Fibroblast of lung (primary cell): Measurements from ENCODE around the gene FBXL12. TPM values are rescaled to one million over a fixed set of nuclear protein-coding genes. Genes with fewer than 3 reads are reported as not detected.
A peak's percentile ranks its signal among the peaks of the same experiment; 100 is the strongest.
"Not testable (repeated sequence)": the region's sequence is repeated elsewhere in the genome, so short reads cannot be mapped to it uniquely, and the experiment has no call there.

Source experiments
- DNase-seq, 2 donors: peaks; one replicate each; pipeline versions ENCODE4 v3.0.0 to v3.0.0-alpha.2; 2010; ENCODE audit warnings: low read depth in 2 of 2
- H2AFZ ChIP-seq: 2 replicates; pipeline ENCODE4 v1.5.1; 2012; ENCODE audit warnings: low read length, control low read depth, inconsistent platforms
- H3K27ac ChIP-seq: 2 replicates; pipeline ENCODE4 v1.5.1; 2011; ENCODE audit warnings: low read length, control low read depth; ENCODE audit not compliant: insufficient read depth
- H3K27me3 ChIP-seq: 2 replicates; pipeline ENCODE4 v1.5.1; 2011; ENCODE audit warnings: mild to moderate bottlenecking, low read length; ENCODE audit not compliant: control insufficient read depth, insufficient read depth
- H3K36me3 ChIP-seq: 2 replicates; pipeline ENCODE4 v1.5.1; 2011; ENCODE audit warnings: low read length; ENCODE audit not compliant: control insufficient read depth, insufficient read depth
- H3K4me1 ChIP-seq: 2 replicates; pipeline ENCODE4 v1.5.1; 2011; ENCODE audit warnings: low read length; ENCODE audit not compliant: control insufficient read depth, insufficient read depth; ENCODE audit errors: extremely low read depth
- H3K4me2 ChIP-seq: 2 replicates; pipeline ENCODE4 v1.5.1; 2011; ENCODE audit warnings: low read length, control low read depth; ENCODE audit not compliant: insufficient read depth; ENCODE audit errors: extremely low read depth
- H3K4me3 ChIP-seq, 4 experiments: fragments of 200-600 bp in 1 of 4; sonication (generic) in 1 of 4; replicated peaks in 1 of 4; 2 replicates each; pipeline ENCODE4 v1.5.1; 2011 to 2016; ENCODE audit warnings: low read length in 4 of 4, low read depth in 3 of 4, mild to moderate bottlenecking in 3 of 4, control low read depth in 2 of 4, inconsistent platforms in 1 of 4, mixed read lengths in 1 of 4; ENCODE audit not compliant: insufficient read depth in 1 of 4; ENCODE audit errors: control extremely low read depth in 1 of 4
- H3K79me2 ChIP-seq: 2 replicates; pipeline ENCODE4 v1.5.1; 2012; ENCODE audit warnings: mild to moderate bottlenecking, low read length, inconsistent platforms; ENCODE audit not compliant: control insufficient read depth, insufficient read depth
- H3K9ac ChIP-seq: 2 replicates; pipeline ENCODE4 v1.5.1; 2011; ENCODE audit warnings: mild to moderate bottlenecking, low read length, control low read depth; ENCODE audit not compliant: insufficient read depth
- H3K9me3 ChIP-seq: 2 replicates; pipeline ENCODE4 v1.5.1; 2012; ENCODE audit warnings: low read depth, low read length; ENCODE audit not compliant: control insufficient read depth, insufficient read depth
- H4K20me1 ChIP-seq: 2 replicates; pipeline ENCODE4 v1.5.1; 2011; ENCODE audit warnings: low read length; ENCODE audit not compliant: control insufficient read depth, insufficient read depth; ENCODE audit errors: extremely low read depth
- EZH2 ChIP-seq: IDR thresholded peaks from 2 replicates; pipeline ENCODE4 v1.5.1; 2012; ENCODE audit warnings: low read length, control low read depth, mild to moderate bottlenecking; ENCODE audit errors: missing control alignments
- polyA plus RNA-seq, 2 donors: library from polyadenylated mRNA; depleted of rRNA in 1 of 2; stranded (reverse) in 1 of 2; unstranded in 1 of 2; fragments of >200 nt; gene quantifications; 2 replicates each; pipeline ENCODE4 v1.2.1, GENCODE V29; 2011 to 2012; ENCODE audit warnings: missing spikeins in 1 of 2
- total RNA-seq: library from RNA; depleted of rRNA; stranded (reverse); fragments of >200 nt; gene quantifications from 2 replicates; pipeline ENCODE4 v1.2.1, GENCODE V29; 2014
- TF ChIP-seq, protein P1 (sequence below), 2 donors: IDR thresholded peaks in 1 of 2; conservative IDR thresholded peaks in 1 of 2; 1 replicate in 1 of 2; 2 replicates in 1 of 2; pipeline ENCODE4 v1.5.1; 2011 to 2012; ENCODE audit warnings: low read length in 2 of 2, control low read depth in 1 of 2, inconsistent platforms in 1 of 2, low read depth in 1 of 2, mild to moderate bottlenecking in 1 of 2

FBXL12 gene
- total and polyA plus RNA-seq, 2 donors (not counting 1 experiment from before 2014, with no cell fraction given): 20.7 to 23.1 TPM

DNA sequence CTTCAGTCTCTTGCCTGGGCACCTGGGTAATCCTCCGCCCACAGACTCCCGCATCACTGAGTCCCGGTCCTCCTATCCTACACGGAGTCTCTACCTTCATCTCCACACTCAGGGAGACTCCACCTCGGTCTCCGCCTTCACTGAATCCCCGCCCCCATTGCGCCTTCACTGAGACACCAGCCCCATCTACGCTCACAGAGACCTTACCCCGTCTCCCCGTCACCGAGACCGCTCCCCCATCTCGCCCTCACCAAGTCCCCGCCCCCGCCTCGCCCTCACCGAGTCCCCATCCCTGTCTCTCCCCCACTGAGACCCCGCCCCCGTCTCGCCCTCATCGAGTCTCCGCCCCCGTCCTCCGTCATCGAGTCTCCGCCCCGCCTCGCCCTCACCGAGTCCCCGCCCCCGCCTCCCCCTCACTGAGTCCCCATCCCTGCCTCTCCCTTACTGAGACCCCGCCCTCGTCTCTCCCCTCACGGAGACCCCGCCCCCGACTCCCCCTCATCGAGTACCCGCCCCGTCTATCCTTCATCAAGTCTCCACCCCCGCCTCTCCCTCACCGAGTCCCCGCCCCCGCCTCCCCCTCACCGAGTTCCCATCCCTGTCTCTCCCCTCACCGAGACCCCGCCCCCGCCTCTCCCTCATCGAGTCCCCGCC lies 27.2 kb downstream of the FBXL12 start:
- H3K27me3 ChIP-seq: no peaks in the 10 kb centered on the region
- H3K36me3 ChIP-seq: no peaks in the 10 kb centered on the region
- peak overlapping the region; percentile 66 for H3K4me2 ChIP-seq
- H3K27ac ChIP-seq: peak overlapping the region; percentile 65
- H3K79me2 ChIP-seq: no peaks in the 10 kb centered on the region
- peak; percentile 92 to 96 for DNase-seq
- no peaks in the 10 kb centered on the region for H3K9me3 ChIP-seq
- peak overlapping the region; percentile 56 to 68 (median 64) for H3K4me3 ChIP-seq
- peak overlapping the region; percentile 59 for H3K9ac ChIP-seq
- no peaks in the 10 kb centered on the region for H3K4me1 ChIP-seq
- no peaks in the 10 kb centered on the region for H4K20me1 ChIP-seq
- H2AFZ ChIP-seq: peak overlapping the region; percentile 88
- TF ChIP-seq EZH2: no peak
- TF ChIP-seq, protein P1, sequence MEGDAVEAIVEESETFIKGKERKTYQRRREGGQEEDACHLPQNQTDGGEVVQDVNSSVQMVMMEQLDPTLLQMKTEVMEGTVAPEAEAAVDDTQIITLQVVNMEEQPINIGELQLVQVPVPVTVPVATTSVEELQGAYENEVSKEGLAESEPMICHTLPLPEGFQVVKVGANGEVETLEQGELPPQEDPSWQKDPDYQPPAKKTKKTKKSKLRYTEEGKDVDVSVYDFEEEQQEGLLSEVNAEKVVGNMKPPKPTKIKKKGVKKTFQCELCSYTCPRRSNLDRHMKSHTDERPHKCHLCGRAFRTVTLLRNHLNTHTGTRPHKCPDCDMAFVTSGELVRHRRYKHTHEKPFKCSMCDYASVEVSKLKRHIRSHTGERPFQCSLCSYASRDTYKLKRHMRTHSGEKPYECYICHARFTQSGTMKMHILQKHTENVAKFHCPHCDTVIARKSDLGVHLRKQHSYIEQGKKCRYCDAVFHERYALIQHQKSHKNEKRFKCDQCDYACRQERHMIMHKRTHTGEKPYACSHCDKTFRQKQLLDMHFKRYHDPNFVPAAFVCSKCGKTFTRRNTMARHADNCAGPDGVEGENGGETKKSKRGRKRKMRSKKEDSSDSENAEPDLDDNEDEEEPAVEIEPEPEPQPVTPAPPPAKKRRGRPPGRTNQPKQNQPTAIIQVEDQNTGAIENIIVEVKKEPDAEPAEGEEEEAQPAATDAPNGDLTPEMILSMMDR (conservative IDR thresholded peaks at IDR 0.05 in 1 of 2, IDR thresholded peaks at IDR 0.05 in 1 of 2; ENCODE audit: low read depth in 1 of 2, low read length in 2 of 2): no peak

DNA sequence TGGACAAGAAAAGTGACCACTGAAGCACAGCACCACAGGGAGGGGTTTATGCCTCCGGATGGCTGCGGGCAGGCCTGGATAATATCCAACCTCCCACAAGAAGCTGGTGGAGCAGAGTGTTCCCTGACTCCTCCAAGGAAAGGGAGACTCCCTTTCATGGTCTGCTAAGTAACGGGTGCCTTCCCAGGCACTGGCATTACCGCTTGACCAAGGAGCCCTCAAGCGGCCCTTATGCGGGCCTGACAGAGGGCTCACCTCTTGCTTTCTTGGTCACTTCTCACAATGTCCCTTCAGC lies 27.9 kb downstream of the FBXL12 start:
- not testable (repeated sequence) for H3K27ac ChIP-seq, H3K27me3 ChIP-seq, H2AFZ ChIP-seq, H3K4me1 ChIP-seq, H3K36me3 ChIP-seq, H3K79me2 ChIP-seq, H4K20me1 ChIP-seq, H3K9ac ChIP-seq, H3K9me3 ChIP-seq, DNase-seq
- Histone ChIP-seq H3K4me2 (peak overlapping the region; percentile 66), H3K4me3 (peak overlapping the region in 2 of 4 experiments; percentile 56 to 66)

DNA sequence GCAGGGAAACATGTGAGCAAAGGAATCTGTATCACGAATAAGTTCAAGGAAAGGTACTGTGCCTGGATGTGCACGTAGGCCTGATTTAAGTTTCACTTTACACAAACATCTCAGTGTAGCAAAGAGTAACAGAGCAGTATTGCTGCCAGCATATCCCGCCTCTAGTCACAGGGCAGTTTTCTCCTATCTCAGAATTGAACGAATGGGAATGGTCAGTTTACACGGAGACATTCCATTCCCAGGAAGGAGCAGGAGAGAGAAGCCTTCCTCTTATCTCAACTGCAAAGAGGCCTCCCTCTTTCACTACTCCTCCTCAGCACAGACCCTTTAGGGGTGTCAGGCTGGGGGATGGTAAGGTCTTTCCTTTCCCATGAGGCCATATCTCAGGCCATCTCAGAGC lies 29.3 kb downstream of the FBXL12 start:
- not testable (repeated sequence) for H3K9me3 ChIP-seq, H3K27me3 ChIP-seq, H3K4me1 ChIP-seq, DNase-seq, H3K79me2 ChIP-seq, H3K4me3 ChIP-seq, H3K9ac ChIP-seq, H4K20me1 ChIP-seq, H3K36me3 ChIP-seq, H3K4me2 ChIP-seq, H3K27ac ChIP-seq
- peak overlapping the region; percentile 47 for H2AFZ ChIP-seq

DNA sequence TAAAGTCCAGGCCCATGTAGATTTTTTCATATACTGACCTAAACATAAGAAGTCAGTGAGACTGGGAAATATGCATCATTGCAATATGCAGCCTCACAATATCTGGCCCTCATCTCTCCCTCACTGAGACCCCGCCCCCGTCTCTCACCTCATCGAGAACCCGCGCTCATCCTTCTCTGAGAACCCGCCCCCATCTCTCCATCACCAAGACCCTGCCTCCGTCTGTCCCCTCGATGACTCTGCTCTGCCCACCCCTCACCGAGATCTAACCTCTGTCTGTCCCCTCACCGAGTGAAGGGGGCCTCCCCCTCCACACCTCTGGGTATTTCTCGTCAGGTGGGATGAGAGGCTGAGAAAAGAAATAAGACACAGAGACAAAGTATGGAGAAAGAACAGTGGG lies 29.8 kb downstream of the FBXL12 start:
- Histone ChIP-seq H3K9ac (no peak overlapping the region), H3K36me3 (no peaks in the 10 kb centered on the region), H3K4me3 (no peak overlapping the region), H2AFZ (peak overlapping the region; percentile 30), H3K27ac (no peak overlapping the region), H3K9me3 (no peaks in the 10 kb centered on the region), H4K20me1 (no peaks in the 10 kb centered on the region), H3K4me1 (no peaks in the 10 kb centered on the region), H3K27me3 (no peaks in the 10 kb centered on the region), H3K79me2 (no peaks in the 10 kb centered on the region), H3K4me2 (peak overlapping the region; percentile 44)
- no peak for DNase-seq
- TF ChIP-seq, protein P1 (conservative IDR thresholded peaks at IDR 0.05 in 1 of 2, IDR thresholded peaks at IDR 0.05 in 1 of 2; ENCODE audit: low read depth in 1 of 2, low read length in 2 of 2): no peak
- no peak for TF ChIP-seq EZH2

DNA sequence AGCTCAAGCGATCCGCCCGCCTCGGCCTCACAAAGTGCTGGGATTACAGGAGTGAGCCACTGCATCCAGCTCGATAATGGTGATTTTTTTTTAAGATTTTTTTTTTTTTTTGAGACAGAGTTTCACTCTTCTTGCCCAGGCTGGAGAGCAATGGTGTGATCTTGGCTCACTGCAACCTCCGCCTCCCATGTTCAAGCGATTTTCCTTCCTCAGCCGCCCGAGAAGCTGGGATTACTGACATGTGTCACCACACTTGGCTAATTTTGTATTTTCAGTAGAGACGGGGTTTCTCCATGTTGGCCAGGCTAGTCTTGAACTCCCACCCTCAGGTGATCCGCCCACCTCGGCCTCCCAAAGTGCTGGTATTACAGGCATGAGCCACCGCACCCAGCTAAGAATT lies 30.3 kb downstream of the FBXL12 start:
- not testable (repeated sequence) for H3K9me3 ChIP-seq, H2AFZ ChIP-seq, H3K4me1 ChIP-seq, H3K9ac ChIP-seq, H3K4me3 ChIP-seq, H3K36me3 ChIP-seq, H3K4me2 ChIP-seq, H3K27me3 ChIP-seq, H3K79me2 ChIP-seq, H4K20me1 ChIP-seq, H3K27ac ChIP-seq, DNase-seq
